GM10847 (cell line): Measurements from ENCODE around the gene FGF5.

Experiments
- POLR2A ChIP-seq: IDR thresholded peaks from 2 replicates; pipeline ENCODE4 v1.6.1; 2011; ENCODE audit not compliant: insufficient read length; ENCODE audit errors: extremely low read depth

Gene FGF5

DNA sequence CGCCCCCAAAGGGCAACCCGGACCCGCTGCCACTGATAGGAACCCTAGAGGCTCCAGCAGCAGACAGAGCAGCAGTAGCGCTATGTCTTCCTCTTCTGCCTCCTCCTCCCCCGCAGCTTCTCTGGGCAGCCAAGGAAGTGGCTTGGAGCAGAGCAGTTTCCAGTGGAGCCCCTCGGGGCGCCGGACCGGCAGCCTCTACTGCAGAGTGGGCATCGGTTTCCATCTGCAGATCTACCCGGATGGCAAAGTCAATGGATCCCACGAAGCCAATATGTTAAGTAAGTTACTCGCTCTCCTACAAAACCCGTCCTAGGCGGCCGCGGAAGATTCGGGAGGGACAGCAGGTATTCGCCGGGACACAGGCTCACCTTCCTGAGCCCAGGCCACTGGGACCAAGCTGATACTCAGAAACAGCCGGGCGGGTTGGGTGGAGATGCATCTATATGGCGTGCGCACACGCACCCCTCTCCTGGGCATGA is 477 bp downstream of the FGF5 start:
- TF ChIP-seq POLR2A, result no peak

GRCh38 chr4:80268081-80268823 is 1.8 kb downstream of the FGF5 start:
- TF ChIP-seq POLR2A, result no peak

- no peak for TF ChIP-seq POLR2A
Measured at GRCh38 chr4:80268936-80269335, 2.5 kb downstream of the FGF5 start.

GRCh38 chr4:80270321-80270720 is 3.9 kb downstream of the FGF5 start:
- TF ChIP-seq POLR2A, result no peak

DNA sequence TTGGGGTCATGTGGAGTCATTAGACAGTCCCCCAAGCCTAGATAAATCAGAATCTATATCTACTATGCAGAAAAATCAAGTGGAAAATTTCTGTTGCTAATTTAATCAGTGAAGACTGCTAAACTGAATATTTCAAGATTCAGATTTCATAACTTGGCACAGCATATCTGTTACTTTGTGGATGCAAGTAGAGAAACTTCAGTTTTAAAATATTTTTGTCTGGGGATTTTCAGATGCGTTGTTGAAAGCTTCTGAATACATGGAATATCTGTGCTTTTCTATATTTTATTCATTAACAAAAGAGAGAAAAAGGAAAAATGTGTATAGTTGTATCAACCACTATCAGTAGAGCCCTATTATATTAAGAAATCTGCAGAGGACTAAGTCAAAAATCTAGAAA is 4.4 kb downstream of the FGF5 start:
- TF ChIP-seq POLR2A, result no peak

DNA sequence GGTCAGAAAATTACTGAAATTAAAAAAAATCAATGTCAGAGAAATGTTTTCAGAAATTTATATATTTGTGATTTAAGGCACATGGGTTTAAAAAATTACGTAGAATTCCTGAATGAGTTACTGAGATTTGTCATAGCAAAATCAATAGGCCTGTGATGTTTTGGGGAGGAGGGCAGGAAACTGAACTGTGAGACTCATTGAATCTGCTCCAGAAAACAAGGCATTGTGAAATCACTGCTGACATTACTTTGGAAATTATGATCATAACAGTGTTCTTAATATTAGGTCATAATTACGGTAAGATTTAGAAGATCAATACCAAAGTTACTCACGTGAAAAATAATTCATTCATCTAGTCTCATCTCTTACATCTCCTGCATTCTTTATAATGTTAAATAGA is 5.3 kb downstream of the FGF5 start:
- no peak for TF ChIP-seq POLR2A

- no peak for TF ChIP-seq POLR2A
Measured at GRCh38 chr4:80276931-80277330, 10.5 kb downstream of the FGF5 start.

DNA sequence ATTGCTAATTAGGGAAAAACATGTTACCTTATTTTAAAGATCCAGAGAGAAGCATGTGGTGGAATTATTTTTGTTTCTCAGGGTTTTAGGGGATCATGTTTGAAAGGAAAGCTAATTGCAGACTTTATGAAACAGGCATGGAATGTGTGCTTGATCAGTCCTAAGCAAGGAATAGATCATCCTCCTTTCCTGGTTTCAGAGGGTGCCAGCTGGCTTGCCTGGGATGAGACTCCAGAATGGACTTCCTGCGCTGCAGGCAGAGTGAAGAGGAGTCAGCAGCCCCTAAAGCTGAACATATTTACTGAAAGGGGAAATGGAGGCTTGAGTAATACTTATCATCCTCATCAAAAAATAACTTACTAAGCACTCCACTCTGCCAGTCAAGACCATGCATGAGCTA is 13.3 kb downstream of the FGF5 start:
- TF ChIP-seq POLR2A, result no peak

DNA sequence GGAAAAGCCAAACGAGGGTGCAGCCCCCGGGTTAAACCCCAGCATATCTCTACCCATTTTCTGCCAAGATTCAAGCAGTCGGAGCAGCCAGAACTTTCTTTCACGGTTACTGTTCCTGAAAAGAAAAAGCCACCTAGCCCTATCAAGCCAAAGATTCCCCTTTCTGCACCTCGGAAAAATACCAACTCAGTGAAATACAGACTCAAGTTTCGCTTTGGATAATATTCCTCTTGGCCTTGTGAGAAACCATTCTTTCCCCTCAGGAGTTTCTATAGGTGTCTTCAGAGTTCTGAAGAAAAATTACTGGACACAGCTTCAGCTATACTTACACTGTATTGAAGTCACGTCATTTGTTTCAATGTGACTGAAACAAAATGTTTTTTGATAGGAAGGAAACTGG is 20.0 kb downstream of the FGF5 start:
- TF ChIP-seq POLR2A, result no peak

- TF ChIP-seq POLR2A, result no peak
Measured at GRCh38 chr4:80294206-80294605, 27.7 kb downstream of the FGF5 start.

DNA sequence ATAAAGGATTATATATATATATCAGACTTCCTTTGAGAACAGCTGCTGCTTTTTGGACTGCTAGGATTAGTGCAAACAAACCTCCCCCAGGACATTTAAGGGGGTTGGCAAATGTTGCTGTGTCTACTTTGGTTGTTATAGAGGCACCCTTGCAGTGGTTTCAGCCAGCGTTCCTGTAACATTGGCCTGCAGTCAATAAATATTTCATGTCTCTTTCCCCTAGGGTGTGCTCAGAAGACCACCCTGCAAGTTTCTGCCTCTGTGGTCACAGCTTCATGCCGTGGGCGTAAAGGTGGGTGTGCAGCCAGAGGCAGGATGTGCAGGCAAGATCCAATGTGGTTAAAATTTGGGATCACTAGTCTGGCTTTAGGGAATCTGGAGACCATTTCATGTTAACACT is 28.9 kb downstream of the FGF5 start:
- no peak for TF ChIP-seq POLR2A

DNA sequence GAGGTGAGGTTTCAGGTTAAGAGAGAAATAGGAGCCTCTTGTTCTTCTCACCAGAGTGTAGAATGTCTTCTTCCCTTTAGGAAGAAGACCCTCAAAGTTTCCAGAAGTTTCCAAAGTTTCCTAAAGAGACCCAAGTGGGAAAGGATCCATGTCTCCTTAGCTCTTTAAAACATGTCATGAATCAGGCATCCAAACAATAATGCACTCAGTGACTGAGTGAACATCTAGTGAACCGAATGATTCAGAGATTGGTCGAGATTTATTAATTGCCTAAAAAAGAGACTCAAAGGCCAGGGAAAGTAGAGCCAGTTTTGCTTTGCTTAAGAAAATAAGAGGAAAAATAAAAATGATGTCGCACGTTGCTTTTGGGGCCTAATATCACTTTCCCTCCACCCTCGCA is 29.4 kb downstream of the FGF5 start:
- TF ChIP-seq POLR2A, result no peak

GRCh38 chr4:80301884-80302283 is 35.4 kb downstream of the FGF5 start:
- no peak for TF ChIP-seq POLR2A

- TF ChIP-seq POLR2A, result no peak
Measured at GRCh38 chr4:80302616-80303223, 36.3 kb downstream of the FGF5 start.

GRCh38 chr4:80305466-80305865 is 39.0 kb downstream of the FGF5 start:
- TF ChIP-seq POLR2A, result no peak

- TF ChIP-seq POLR2A, result no peak
Measured at GRCh38 chr4:80306260-80306659, 39.8 kb downstream of the FGF5 start.
